AG08396 (cell line): ENCODE measurements around the gene FAM120B.
A peak's percentile ranks its signal among the peaks of the same experiment; 100 is the strongest.

Experiments
- DNase-seq: peaks from one replicate; pipeline ENCODE4 v3.0.0; 2012; ENCODE audit warnings: low spot score, mixed read lengths

The FAM120B gene

DNA sequence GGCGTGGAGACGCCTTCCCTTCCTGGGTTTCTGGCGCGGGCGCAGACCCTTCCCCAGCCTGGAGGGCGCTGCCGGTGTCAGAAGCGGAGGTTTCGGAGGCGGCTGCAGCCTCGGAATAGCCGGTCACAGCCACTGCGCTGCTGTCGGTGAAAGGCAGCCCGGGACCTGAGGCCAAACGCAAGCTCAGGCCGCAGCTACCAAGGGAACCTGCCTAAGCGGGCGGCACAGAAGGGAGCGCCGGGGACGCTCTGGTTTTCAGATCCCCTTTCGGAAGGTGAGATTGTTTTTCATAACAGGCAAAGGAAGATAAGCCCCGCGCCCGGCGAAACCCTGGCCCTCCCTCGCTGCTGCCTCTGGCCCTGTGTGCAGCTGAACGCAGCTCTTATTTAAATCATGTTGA lies 116.5 kb downstream of the FAM120B start:
- no peak for DNase-seq

DNA sequence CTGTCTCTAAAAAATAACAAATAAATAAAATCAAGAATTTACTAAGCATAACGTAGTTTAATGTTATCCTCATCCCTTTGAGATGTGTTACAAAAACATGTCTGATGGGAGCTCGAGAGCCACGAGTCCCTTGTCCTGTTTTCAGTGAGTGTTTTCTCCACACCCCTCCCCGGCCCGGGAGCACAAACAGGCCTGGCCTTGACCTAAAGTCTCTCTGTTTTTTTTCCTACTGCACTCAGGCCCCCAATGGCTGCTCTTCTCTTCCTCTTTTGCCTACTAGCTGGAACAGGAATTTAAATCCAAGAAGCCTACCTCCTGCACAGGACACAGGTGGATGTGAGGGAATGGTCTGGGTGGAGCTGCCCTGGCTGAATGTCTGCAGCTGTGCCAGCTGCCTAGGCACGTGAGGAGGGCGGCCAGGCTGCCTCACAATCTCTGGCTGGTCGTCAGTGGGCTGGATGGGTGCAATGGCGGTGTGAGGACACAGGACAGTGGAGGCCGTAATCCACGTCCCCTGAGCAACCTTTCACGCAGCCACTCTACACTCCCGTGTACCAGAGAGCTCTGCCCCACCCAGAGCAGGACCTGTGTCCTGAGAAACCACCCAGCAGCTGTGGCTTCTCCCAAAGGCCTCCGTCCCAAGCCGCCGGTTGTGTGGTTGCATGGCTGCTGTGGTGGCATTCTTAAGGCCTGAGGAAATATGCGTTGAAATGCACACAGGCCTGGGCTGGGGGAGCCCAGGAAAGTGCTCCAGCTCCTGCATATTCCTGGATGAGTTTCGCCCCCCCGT lies 117.5 kb downstream of the FAM120B start:
- no peak for DNase-seq

DNA sequence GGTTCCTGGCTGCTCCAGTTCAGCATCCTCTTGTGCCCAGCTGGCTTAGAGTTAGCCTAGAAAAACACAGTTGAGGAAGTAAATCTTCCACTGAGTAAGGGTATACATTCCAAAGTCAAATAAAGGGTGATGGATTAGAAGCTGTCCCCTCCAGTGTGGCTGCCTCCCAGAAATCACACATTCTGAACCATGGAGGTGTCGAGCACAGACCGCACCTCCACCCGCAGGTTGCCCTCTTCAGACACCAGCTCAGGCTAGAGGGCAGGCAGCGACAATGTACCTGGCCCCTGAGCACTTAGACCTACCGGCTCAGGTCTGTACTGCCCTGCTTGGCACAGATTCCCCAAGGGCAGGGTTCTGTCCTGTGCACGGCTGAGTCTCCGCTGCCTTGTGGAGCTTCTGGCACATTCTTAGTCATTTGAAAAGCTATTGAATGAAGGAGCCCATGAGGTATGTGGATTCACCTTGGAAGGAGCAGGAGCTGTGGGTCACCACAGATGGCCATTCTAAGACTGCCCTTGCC lies 118.1 kb downstream of the FAM120B start:
- DNase-seq, result no peak

DNA sequence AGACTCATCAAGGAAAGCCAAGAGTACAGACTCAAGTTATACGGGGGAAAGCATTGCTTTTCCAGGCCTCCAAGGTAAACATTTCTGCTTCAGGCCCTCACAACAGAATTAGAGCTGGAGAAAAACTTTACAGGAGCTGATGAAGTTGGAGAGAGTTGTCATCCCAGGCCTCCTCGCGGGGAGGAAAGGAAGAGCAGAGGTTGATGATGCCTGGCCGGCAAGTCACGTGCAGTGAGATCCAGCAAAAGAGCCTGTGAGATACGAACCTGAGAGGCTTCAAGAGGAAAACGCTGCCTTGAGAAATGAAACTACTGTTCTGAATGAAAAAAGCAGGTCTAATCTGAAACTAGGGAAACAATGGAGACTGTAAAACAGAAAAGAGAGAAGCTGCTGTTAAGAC lies 122.9 kb downstream of the FAM120B start:
- no peak for DNase-seq

DNA sequence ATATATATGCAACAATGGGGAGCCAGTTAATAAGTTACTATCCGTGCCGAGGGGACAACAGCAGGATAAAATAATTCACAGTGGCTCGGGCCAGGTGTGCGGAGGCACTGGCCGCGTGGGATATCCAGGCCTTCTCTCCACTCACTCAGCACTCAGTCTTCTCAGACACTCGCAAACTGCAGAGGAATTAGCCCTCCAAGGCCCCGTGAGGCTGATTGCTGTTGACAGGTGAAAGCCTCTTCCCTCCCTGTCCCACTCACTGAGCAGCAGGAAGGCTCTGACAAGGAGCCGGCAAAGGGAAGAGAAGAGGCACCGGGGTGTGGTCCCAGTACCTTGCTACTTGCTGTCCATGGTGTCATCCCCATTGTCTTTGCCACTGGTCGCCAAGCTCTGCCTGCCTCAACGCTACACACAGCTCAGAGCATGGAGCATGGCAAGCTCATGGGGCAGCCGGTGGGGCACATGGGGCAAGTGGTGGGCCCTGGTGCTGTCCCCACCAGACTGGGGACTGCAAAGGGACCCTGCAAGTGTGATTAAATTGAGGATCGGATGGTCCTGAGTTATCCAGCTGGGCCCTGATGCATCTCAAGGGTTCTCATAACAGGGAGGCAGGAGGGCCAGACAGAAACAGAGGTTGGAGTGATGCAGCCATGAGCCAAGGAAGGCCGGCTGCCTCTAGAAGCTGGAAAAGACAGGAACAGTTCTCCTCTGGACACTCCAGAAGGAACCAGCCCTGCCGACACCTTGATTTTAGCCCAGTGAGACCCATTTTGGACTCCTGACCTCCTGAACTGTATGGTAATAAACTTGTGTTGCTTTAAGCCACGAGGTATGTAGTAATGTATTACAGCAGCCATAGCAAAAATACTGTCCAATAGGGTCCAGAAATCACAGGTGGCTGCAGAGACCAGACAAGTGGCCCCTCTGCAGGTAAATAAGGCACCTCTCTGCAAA lies 126.9 kb downstream of the FAM120B start:
- no peak for DNase-seq

DNA sequence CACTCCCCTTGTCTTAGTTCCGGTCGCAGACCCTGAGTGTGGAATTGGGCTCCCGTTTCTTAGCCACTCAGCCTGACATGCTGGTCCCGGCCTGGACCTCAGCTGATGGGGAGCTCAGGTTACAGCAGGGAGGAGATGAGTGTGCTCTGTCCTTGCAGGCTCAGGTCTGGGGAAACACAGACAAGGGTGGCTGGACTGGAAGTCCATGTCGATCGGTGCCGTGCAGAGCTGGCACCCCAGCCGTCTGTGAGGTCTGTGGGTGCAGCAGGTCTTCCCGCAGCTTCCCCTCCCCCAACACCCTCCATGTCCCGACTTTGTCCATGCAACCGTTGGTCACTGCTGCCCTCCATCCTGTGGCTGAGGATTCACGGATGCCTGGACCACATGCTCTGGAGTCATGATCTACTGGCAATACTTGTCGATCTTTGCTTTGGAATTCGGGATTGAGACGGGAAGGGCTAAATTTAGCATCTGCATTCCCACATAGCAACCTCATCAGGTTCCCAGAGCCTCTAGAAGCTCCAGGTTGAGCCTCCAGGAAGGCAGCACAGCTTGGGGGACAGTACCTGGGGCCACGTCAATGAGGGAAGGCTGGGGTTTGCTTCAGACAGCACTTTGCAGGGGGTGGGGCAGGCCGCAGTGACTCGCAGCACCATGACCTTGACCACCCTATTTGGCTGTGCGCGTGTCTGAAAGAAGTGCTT lies 127.7 kb downstream of the FAM120B start:
- no peak for DNase-seq

DNA sequence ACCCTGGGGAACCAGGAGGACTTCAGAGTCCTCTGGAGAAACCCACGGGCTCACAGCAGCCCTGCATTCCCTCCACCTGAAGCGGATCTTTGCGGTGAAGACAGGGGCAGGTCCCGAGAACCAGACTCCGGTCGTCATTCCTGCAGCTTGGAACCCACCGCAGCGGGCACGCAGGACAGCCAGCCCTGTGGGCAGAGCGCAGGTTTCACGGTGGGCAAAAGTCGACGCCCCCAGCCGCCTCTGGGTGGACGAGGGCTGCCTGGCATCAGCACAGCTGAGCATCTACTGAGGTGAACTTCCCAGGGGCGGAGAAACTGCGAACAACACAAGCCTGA lies 128.2 kb downstream of the FAM120B start:
- no peak for DNase-seq

DNA sequence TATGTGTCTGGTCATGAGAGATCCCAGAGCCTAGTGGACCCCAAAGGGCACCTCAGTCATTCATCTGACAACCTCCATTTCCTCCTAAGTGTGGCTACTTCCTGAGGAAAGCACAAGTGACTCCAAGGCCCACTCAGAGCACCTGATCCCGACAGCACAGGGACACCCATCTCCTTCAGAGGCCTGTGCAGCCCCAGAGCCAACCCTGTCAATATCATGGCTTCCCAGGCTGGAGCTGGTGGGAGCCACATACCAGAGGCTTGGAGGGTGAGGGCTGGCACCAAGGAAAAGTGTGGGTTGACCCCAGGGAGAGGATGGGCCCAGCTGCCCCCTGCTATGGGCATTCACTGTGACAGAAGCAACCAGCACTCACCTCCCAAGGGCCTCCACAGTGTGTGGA lies 129.2 kb downstream of the FAM120B start:
- DNase-seq, result no peak

DNA sequence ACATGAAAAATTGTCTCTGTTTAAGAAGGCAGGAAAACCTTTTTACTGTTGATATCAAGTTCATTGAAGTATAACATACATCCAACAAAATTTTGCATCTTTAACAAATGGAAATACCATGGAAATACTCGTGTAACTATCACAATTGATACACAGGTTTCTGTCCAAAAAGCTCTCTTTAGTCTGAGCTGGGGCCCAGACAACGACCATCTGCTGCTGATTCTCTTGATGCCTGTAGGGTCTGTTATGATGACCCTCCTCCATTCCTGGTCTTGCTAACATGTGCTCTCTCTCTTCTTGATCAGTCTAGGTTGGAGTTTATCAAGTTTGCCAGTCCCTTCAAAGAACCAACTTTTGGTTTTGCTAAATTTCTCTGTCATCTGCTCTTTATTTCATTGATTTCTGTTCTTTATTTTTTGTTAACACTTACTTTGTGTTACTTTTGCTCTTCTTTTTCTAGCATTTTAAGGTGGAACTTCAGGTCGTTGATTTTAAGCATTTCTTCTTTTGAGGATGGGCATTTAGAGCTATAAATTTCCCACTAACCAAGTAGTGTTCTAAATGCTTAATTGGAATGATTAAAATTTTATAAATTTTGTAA lies 129.8 kb downstream of the FAM120B start:
- no peak for DNase-seq

DNA sequence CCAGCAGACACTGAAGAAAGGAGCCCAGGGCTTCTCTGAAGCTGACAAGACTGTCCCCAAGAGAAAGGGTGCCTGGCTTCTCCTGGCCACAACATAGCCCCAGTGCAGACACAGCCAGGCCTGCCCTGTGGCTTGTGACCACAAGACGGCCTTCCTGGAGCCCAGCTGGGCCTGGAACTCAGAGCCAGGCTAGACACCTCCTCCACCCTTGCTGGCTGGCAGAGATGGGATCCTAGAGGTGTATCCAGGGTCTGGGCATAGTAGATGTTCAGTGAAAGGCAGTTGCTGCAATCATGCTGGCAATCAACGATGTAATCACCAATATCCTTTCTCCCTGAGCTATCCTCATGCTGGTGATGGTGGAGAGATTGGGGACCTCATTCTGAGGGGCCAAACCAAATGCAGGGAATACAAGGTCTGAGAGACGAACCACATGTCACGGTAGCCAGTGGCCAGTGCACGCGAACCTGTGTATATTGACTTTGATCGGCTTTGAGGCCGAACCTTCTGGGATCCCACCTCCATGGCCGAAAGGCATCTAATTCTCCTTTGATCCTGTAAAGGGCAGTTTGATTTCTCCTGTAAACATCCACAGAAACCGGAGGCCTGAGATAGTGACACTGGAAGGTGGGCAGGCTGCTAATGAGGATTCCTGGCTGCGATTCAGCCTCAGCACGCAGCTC lies 131.3 kb downstream of the FAM120B start:
- no peak for DNase-seq

DNA sequence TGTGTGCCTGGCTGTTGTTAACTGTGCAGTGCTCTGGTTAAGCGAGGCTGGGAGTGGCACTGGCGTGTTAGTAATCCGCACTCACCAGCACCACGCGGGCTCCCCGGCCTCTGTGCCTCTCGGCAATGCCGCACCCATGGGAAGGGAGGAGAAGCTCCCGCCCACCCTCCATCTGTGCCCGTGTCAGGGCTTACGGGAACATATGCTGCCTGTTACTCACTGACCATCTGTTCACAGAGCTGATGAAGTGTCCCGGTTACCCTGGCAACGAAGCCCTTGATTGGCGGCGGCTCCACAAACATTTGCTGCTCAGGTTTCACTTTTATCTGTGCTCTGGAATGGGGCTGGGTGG lies 131.8 kb downstream of the FAM120B start:
- DNase-seq, result peak; percentile 98

DNA sequence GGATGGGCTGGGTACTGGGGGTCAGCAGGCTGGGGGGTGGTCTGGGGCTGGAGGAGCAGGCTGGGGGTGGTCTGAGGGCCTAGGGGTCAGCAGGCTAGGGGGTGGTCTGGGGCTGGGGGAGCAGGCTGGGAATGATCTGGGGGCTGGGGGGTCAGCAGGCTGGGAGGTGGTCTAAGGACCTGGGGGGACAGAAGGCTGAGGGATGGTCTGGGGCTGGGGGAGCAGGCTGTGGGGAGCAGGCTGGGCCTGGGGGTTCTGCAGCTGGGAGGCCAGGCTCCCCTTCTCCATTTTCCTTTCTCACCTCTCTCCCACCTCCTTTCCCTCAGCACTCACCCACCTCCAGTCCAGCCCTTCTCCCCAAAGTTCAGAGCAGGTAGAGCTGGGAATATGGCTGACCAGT lies 132.3 kb downstream of the FAM120B start:
- no peak for DNase-seq

DNA sequence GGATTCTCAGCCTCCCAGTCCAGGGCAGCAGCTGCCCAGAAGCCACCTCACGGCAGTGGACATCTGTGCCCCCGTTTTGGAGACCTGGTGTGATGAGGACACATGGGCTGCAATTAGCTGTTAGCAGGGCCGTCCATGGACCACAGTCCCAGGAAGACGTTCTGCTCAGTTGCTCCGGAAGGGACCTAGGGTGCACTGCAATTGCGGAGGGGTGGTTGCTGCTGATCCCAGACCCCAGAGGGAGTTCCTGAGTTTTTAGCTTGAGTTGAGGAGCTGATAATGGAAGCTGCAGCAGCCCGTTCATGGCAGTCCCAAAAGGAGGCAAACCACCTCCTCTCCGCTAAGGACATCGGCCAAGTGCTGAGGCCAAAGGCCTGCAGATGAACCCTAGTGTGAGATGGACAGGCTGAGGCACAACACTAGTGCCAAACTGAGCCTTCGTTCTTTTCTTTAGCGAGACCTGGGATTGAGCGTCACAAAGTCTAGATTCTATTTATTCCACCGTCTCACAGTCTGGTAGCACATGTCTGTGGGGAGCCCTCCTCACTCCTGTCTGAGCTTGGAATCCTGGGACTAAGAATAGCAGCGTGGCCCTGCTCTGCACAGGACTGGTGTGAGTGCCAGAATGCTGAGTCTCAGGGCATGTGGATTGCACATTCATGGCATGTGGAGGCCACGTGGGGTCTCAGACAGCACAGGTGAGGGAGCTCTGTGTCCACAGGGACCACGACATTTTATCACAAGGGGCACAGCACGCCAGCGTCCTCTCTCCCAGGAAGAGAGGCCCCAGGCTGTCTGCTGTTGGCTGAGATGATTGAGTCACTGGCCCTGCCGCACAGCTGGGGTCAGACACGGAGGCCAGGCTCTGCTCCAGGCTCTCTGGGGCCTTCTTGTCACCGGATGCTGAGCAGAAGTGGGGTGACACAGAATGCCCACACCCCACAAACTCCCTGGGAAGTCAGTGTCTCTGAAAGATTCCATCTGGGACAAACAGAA lies 133.1 kb downstream of the FAM120B start:
- DNase-seq, result no peak

DNA sequence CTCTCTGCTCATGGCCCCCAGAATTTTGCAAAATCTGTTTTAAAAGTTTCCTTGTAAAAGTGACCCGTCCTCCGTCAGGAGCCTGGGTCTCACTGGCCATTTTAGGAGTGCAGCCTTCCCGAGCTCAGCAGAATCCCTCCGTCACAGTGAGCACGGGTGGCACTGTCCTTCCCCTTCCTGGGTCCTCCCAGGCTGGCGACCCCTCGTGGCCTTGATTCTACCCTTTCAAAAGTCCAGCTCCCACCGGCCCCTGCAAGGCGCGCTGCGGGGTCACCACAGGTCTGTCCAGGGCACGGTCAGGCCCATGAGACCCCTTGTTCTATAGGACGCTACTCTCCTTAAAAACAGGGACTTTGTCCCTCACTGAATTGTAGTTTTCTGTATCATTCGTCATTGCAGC lies 133.9 kb downstream of the FAM120B start:
- no peak for DNase-seq

DNA sequence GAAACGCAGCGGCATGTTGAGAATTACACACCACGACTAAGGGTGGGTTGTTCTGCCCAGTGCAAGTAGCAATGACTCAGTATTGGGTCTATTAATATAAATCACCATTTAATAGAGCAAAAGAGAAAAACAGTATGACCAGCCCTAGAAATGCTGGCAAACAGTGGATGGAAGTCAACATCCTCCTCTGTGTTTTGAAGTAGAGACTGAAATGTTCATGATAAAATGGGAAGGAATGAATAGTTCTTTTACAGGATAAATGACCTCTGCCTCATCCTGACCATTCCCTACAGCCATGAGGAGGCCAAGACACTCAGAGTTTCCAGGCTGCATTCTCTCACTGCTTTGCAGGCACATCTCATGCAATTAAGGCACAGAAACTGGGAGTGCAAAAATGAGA lies 134.8 kb downstream of the FAM120B start:
- peak; percentile 48 for DNase-seq

DNA sequence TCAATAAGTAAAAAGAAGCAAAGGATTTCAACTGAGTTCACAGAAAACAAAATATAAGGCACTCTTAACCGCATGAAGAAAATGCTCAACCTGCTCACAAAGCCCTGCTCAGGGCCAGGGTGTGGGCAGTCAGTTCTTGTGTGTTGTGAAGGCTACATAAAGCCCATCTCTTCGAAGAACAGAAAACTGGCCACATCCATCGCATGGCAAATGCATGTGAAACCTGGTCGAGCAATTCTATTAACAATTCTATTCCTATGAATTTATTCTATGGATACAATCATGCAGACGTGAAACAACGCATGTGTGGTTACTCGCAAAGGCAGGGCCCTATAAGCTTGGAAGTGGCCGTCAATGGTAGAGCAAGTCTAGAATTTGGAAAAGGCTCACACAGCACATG lies 136.0 kb downstream of the FAM120B start:
- DNase-seq, result no peak

DNA sequence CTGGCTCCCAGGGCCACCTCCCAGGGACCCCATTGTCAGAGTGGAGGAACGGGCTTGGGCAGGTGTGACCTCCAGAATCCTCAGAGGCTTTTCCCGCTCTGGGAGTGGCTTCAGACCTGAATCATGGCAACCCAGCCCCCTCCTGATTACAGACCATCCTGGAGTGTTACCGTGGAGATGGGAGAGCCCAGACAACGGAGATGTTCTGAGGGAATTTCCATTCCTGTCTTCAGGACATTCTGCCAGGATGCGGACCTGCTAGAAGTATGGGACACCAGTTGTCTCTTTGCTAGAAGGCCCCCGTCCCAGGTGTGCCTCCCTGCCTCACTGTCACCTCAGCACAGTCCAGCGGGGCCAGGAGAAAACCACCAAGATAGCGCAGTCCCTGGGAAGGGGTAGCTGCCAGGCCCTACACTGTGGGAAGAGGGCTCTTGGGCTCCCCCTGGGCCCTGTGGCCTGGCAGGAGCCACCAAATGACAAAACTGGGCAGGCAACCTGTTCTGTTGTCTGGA lies 136.6 kb downstream of the FAM120B start:
- no peak for DNase-seq

DNA sequence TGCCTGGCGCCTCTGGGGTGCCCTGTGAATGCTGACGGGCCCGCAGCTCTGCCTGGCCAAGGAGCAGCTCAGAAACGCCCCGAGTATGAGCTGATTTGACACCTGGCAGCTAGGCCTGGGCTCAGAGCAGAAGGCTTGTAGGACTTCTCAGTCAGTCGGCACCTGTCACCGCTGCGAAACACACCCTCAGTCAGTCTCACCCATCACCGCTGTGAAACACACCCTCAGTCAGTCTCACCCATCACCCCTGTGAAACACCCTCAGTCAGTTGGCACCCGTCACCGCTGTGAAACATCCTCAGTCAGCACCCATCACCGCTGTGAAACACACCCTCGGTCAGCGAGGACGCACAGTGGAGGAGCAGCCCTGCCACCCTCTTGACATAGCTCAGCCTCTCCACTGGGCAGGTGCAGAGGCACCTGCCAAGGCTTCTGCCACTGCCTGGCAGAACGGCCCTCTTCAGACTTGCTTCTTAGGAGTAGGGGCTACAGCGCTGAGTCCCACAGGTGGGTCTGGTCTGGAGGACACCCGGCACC lies 137.6 kb downstream of the FAM120B start:
- DNase-seq, result no peak

DNA sequence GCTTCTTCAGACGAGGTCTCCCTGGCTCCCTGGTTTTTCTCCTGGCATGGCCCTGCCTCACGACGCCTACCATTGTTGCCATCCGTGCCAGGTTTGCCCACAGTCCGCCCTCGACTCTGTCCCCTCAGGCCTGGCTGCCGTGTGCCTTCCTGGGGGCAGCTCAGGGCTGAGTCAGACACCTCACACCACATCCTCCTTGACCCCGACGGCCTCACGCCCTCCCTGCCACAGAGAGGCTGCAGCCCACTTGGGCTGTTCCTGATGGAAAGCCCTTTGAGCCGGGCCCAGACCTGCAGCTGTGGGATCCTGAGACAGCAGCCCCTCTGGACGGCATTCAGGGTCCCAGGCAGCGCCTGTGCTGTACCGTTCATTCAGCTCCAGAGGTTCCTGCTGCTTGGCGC lies 138.3 kb downstream of the FAM120B start:
- DNase-seq, result no peak

DNA sequence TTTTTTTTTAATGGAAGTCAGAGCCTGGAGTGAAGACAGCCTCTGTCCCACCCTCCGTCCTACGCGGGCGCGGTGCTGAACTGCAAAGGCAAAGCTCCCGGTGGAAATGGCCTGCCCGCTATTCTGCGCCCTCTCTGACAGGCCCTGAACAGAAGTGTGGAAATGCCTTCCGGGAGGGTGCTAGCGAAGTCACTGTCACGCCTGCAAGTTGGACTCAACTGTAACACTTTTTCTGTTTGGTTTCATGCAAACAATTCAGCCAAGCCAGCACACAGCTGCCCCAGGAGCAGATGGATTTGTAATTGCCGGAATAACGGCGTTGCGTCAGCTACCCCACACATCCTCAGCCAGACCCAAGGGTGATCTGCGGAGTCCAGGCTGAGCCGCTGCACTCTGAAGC lies 138.9 kb downstream of the FAM120B start:
- DNase-seq, result no peak
